Activated CD4-positive, CD25-positive, alpha-beta regulatory T cell (primary cell): ENCODE results near the gene LDLRAD4.

Source experiments
- DNase-seq, 4 experiments: peaks; one replicate each; lab custom pipeline; 2025; lab: John Stamatoyannopoulos, UW

The LDLRAD4 gene

GRCh38 chr18:13534631-13535030, 316.1 kb downstream of the LDLRAD4 start:
- DNase-seq: no peak

GRCh38 chr18:13536578-13536977, 318.0 kb downstream of the LDLRAD4 start:
- no peak for DNase-seq

- no peak for DNase-seq
Measured at GRCh38 chr18:13537022-13537780, 318.6 kb downstream of the LDLRAD4 start.

GRCh38 chr18:13538630-13539029, 320.1 kb downstream of the LDLRAD4 start:
- no peak for DNase-seq

- no peak for DNase-seq
Measured at GRCh38 chr18:13539050-13539449, 320.5 kb downstream of the LDLRAD4 start.

- DNase-seq: no peak
Measured at GRCh38 chr18:13539843-13540476, 321.4 kb downstream of the LDLRAD4 start.

- no peak for DNase-seq
Measured at GRCh38 chr18:13540477-13541182, 322.1 kb downstream of the LDLRAD4 start.

- DNase-seq: no peak
Measured at GRCh38 chr18:13541621-13542519, 323.3 kb downstream of the LDLRAD4 start.

GRCh38 chr18:13542520-13542847, 323.9 kb downstream of the LDLRAD4 start:
- DNase-seq: no peak

- no peak for DNase-seq
Measured at GRCh38 chr18:13543144-13543543, 324.6 kb downstream of the LDLRAD4 start.

GRCh38 chr18:13543811-13544732, 325.5 kb downstream of the LDLRAD4 start:
- no peak for DNase-seq

- no peak for DNase-seq
Measured at GRCh38 chr18:13544953-13545352, 326.4 kb downstream of the LDLRAD4 start.

- DNase-seq: no peak
Measured at GRCh38 chr18:13545514-13545913, 327.0 kb downstream of the LDLRAD4 start.

GRCh38 chr18:13545955-13546354, 327.4 kb downstream of the LDLRAD4 start:
- no peak for DNase-seq

GRCh38 chr18:13546638-13547037, 328.1 kb downstream of the LDLRAD4 start:
- no peak for DNase-seq

GRCh38 chr18:13547347-13547746, 328.8 kb downstream of the LDLRAD4 start:
- no peak for DNase-seq

- no peak for DNase-seq
Measured at GRCh38 chr18:13548106-13548819, 329.7 kb downstream of the LDLRAD4 start.

- DNase-seq: no peak
Measured at GRCh38 chr18:13548966-13549879, 330.7 kb downstream of the LDLRAD4 start.

GRCh38 chr18:13549880-13550232, 331.3 kb downstream of the LDLRAD4 start:
- DNase-seq: no peak
